ENCODE data around the gene G6PC2. TPM values are rescaled to one million over a fixed set of nuclear protein-coding genes. Genes with fewer than 3 reads are reported as not detected.

The G6PC2 gene
- total RNA-seq, 1 donor from 2014 or later = 2.8 TPM

- no peak for DNase-seq (ENCODE audit: extremely low spot score, unreplicated experiment)
- Mint-ChIP-seq H3K4me1 (ENCODE audit: unreplicated experiment) (no peaks in the 10 kb centered on the region), H3K27ac (no peak overlapping the region), H3K36me3 (no peaks in the 10 kb centered on the region), H3K4me3 (no peak overlapping the region), H3K27me3 (peaks cover 22% of the 10 kb centered on the region), H3K9me3 (no peaks in the 10 kb centered on the region)
- no peak for TF ChIP-seq CTCF (conservative IDR thresholded peaks at IDR 0.05)
These were observed 5.3 kb upstream of the G6PC2 start for GRCh38 chr2:168895771-168896170.

- TF ChIP-seq CTCF (conservative IDR thresholded peaks at IDR 0.05) = no peak
- no peak for DNase-seq (ENCODE audit: extremely low spot score, unreplicated experiment)
- Mint-ChIP-seq H3K36me3 (no peaks in the 10 kb centered on the region), H3K27ac (no peak overlapping the region), H3K4me1 (ENCODE audit: unreplicated experiment) (no peaks in the 10 kb centered on the region), H3K9me3 (no peaks in the 10 kb centered on the region), H3K27me3 (peaks cover 26% of the 10 kb centered on the region), H3K4me3 (no peak overlapping the region)
These were observed 4.3 kb upstream of the G6PC2 start for GRCh38 chr2:168896783-168897182.

- H3K27ac Mint-ChIP-seq = no peak overlapping the region
- no peaks in the 10 kb centered on the region for H3K4me1 Mint-ChIP-seq (ENCODE audit: unreplicated experiment)
- no peaks in the 10 kb centered on the region for H3K9me3 Mint-ChIP-seq
These were observed 3.6 kb upstream of the G6PC2 start for GRCh38 chr2:168897449-168897848.

GRCh38 chr2:168903888-168904287 is 2.8 kb downstream of the G6PC2 start:
- no peak for TF ChIP-seq CTCF (conservative IDR thresholded peaks at IDR 0.05)
- H3K36me3 Mint-ChIP-seq = no peaks in the 10 kb centered on the region
- H3K27me3 Mint-ChIP-seq = peaks cover 61% of the 10 kb centered on the region
- peaks cover 5% of the 10 kb centered on the region for H3K9me3 Mint-ChIP-seq
- H3K4me1 Mint-ChIP-seq (ENCODE audit: unreplicated experiment) = peaks cover 7% of the 10 kb centered on the region
- no peak for DNase-seq (ENCODE audit: extremely low spot score, unreplicated experiment)
- no peak overlapping the region for H3K4me3 Mint-ChIP-seq
- no peak overlapping the region for H3K27ac Mint-ChIP-seq

More at GRCh38 chr2:168897449-168897848, 3.6 kb upstream of the G6PC2 start:
- H3K27me3 Mint-ChIP-seq = peaks cover 27% of the 10 kb centered on the region
- no peak overlapping the region for H3K4me3 Mint-ChIP-seq
- DNase-seq (ENCODE audit: extremely low spot score, unreplicated experiment) = no peak
- no peaks in the 10 kb centered on the region for H3K36me3 Mint-ChIP-seq
- no peak for TF ChIP-seq CTCF (conservative IDR thresholded peaks at IDR 0.05)

GRCh38 chr2:168904358-168904757 is 3.3 kb downstream of the G6PC2 start:
- no peaks in the 10 kb centered on the region for H3K36me3 Mint-ChIP-seq
- peaks cover 61% of the 10 kb centered on the region for H3K27me3 Mint-ChIP-seq
- H3K4me3 Mint-ChIP-seq = no peak overlapping the region
- no peak for TF ChIP-seq CTCF (conservative IDR thresholded peaks at IDR 0.05)
- peaks cover 7% of the 10 kb centered on the region for H3K4me1 Mint-ChIP-seq (ENCODE audit: unreplicated experiment)
- no peak overlapping the region for H3K27ac Mint-ChIP-seq
- no peak for DNase-seq (ENCODE audit: extremely low spot score, unreplicated experiment)
- peaks cover 5% of the 10 kb centered on the region for H3K9me3 Mint-ChIP-seq

Measured in type B pancreatic cell (in vitro differentiated cells).